Endothelial cell of umbilical vein (primary cell): ENCODE results near the gene HEXIM1.

Source experiments
- CTCF ChIP-seq, 2 donors: IDR thresholded peaks; 1 replicate in 1 of 2; 2 replicates in 1 of 2; pipeline ENCODE4 v1.5.1; 2011; ENCODE audit warnings: low read length in 2 of 2, mild to moderate bottlenecking in 2 of 2, moderate library complexity in 2 of 2, control low read depth in 1 of 2, inconsistent platforms in 1 of 2, low read depth in 1 of 2; ENCODE audit not compliant: insufficient read depth in 1 of 2; ENCODE audit errors: extremely low read depth in 1 of 2
- POLR2AphosphoS5 ChIP-seq: IDR thresholded peaks from 2 replicates; pipeline ENCODE4 v1.6.1; 2012; ENCODE audit warnings: low read depth, mild to moderate bottlenecking, control low read depth, low read length, moderate library complexity; ENCODE audit not compliant: insufficient read depth

GRCh38 chr17:45170280-45170930 is 22.1 kb downstream of the HEXIM1 start:
- TF ChIP-seq CTCF (IDR thresholded peaks at IDR 0.05; ENCODE audit: extremely low read depth in 1 of 2, insufficient read depth in 1 of 2, low read depth in 1 of 2, low read length in 2 of 2), result no peak
- TF ChIP-seq POLR2AphosphoS5, result no peak
